Adipocyte (in vitro differentiated cells): Measurements from ENCODE around the gene XXYLT1.

Experiments used
- DNase-seq: peaks from one replicate; pipeline ENCODE4 v3.0.0-alpha.2; 2015; ENCODE audit warnings: low read depth
- H3K27me3 ChIP-seq: replicated peaks from 2 replicates; pipeline ENCODE4 v1.7.0; 2013; ENCODE audit warnings: mild to moderate bottlenecking, low read length, moderate library complexity; ENCODE audit not compliant: control insufficient read depth, insufficient read depth
- H3K36me3 ChIP-seq: 2 replicates; pipeline ENCODE4 v1.7.0; 2013; ENCODE audit warnings: low read length, mild to moderate bottlenecking, moderate library complexity; ENCODE audit not compliant: control insufficient read depth, insufficient read depth, severe bottlenecking
- H3K4me1 ChIP-seq: 2 replicates; pipeline ENCODE4 v1.7.0; 2013; ENCODE audit warnings: mild to moderate bottlenecking, low read length, moderate library complexity; ENCODE audit not compliant: control insufficient read depth, insufficient read depth
- H3K4me3 ChIP-seq: 2 replicates; pipeline ENCODE4 v1.7.0; 2013; ENCODE audit warnings: mild to moderate bottlenecking, low read length, moderate library complexity
- H3K9ac ChIP-seq: 2 replicates; pipeline ENCODE4 v1.7.0; 2013; ENCODE audit warnings: mild to moderate bottlenecking, low read length, moderate library complexity
- H3K9me3 ChIP-seq: 2 replicates; pipeline ENCODE4 v1.7.0; 2013; ENCODE audit warnings: mild to moderate bottlenecking, low read length, moderate library complexity; ENCODE audit not compliant: control insufficient read depth

XXYLT1 gene

GRCh38 chr3:195165790-195166189 lies 105.2 kb downstream of the XXYLT1 start:
- no peak overlapping the region for H3K4me3 ChIP-seq
- no peak for DNase-seq
- H3K9ac ChIP-seq = no peak overlapping the region
- H3K36me3 ChIP-seq = no peaks in the 10 kb centered on the region
- H3K4me1 ChIP-seq = no peaks in the 10 kb centered on the region
- H3K9me3 ChIP-seq = no peaks in the 10 kb centered on the region
- H3K27me3 ChIP-seq = no peaks in the 10 kb centered on the region

GRCh38 chr3:195165265-195165609 lies 105.7 kb downstream of the XXYLT1 start:
- H3K27me3 ChIP-seq = no peaks in the 10 kb centered on the region
- no peak overlapping the region for H3K9ac ChIP-seq

GRCh38 chr3:195164573-195165264 lies 106.2 kb downstream of the XXYLT1 start:
- Histone ChIP-seq H3K9me3 (no peaks in the 10 kb centered on the region), H3K4me1 (peaks cover 11% of the 10 kb centered on the region), H3K9ac (no peak overlapping the region), H3K4me3 (no peak overlapping the region), H3K27me3 (no peaks in the 10 kb centered on the region), H3K36me3 (no peaks in the 10 kb centered on the region)
- no peak for DNase-seq

More at GRCh38 chr3:195165265-195165609, 105.7 kb downstream of the XXYLT1 start:
- no peaks in the 10 kb centered on the region for H3K36me3 ChIP-seq
- no peak overlapping the region for H3K4me3 ChIP-seq
- DNase-seq = no peak
- H3K9me3 ChIP-seq = no peaks in the 10 kb centered on the region
- H3K4me1 ChIP-seq = peaks cover 5% of the 10 kb centered on the region

GRCh38 chr3:195163719-195164572 lies 107.0 kb downstream of the XXYLT1 start:
- Histone ChIP-seq H3K4me1 (peaks cover 16% of the 10 kb centered on the region), H3K36me3 (no peaks in the 10 kb centered on the region)
- no peak for DNase-seq

GRCh38 chr3:195162816-195163215 lies 108.1 kb downstream of the XXYLT1 start:
- H3K9me3 ChIP-seq = no peaks in the 10 kb centered on the region
- no peak for DNase-seq
- no peaks in the 10 kb centered on the region for H3K36me3 ChIP-seq
- peaks cover 16% of the 10 kb centered on the region for H3K4me1 ChIP-seq
- H3K4me3 ChIP-seq = no peak overlapping the region
- H3K27me3 ChIP-seq = no peaks in the 10 kb centered on the region
- H3K9ac ChIP-seq = no peak overlapping the region

More at GRCh38 chr3:195163719-195164572, 107.0 kb downstream of the XXYLT1 start:
- no peaks in the 10 kb centered on the region for H3K9me3 ChIP-seq
- H3K27me3 ChIP-seq = no peaks in the 10 kb centered on the region
- H3K9ac ChIP-seq = no peak overlapping the region
- H3K4me3 ChIP-seq = no peak overlapping the region

GRCh38 chr3:195162033-195162669 lies 108.8 kb downstream of the XXYLT1 start:
- H3K4me3 ChIP-seq = no peak overlapping the region
- no peak for DNase-seq

GRCh38 chr3:195160908-195161434 lies 110.0 kb downstream of the XXYLT1 start:
- H3K9ac ChIP-seq = no peak overlapping the region
- no peaks in the 10 kb centered on the region for H3K27me3 ChIP-seq
- H3K36me3 ChIP-seq = no peaks in the 10 kb centered on the region
- no peak for DNase-seq
- peaks cover 16% of the 10 kb centered on the region for H3K4me1 ChIP-seq
- H3K4me3 ChIP-seq = no peak overlapping the region
- H3K9me3 ChIP-seq = no peaks in the 10 kb centered on the region

More at GRCh38 chr3:195162033-195162669, 108.8 kb downstream of the XXYLT1 start:
- Histone ChIP-seq H3K9me3 (no peaks in the 10 kb centered on the region), H3K36me3 (no peaks in the 10 kb centered on the region), H3K4me1 (peaks cover 16% of the 10 kb centered on the region), H3K27me3 (no peaks in the 10 kb centered on the region), H3K9ac (no peak overlapping the region)

GRCh38 chr3:195160257-195160898 lies 110.6 kb downstream of the XXYLT1 start:
- H3K36me3 ChIP-seq = no peaks in the 10 kb centered on the region
- H3K4me3 ChIP-seq = peak overlapping the region; percentile 7
- no peaks in the 10 kb centered on the region for H3K27me3 ChIP-seq
- H3K9me3 ChIP-seq = no peaks in the 10 kb centered on the region
- peak; percentile 53 for DNase-seq
- peaks cover 16% of the 10 kb centered on the region for H3K4me1 ChIP-seq
- H3K9ac ChIP-seq = peak overlapping the region; percentile 61

GRCh38 chr3:195159814-195160165 lies 111.2 kb downstream of the XXYLT1 start:
- DNase-seq = peak; percentile 13
- Histone ChIP-seq H3K27me3 (no peaks in the 10 kb centered on the region), H3K4me1 (peaks cover 21% of the 10 kb centered on the region), H3K9ac (peak overlapping the region; percentile 61), H3K9me3 (no peaks in the 10 kb centered on the region), H3K36me3 (no peaks in the 10 kb centered on the region), H3K4me3 (peak overlapping the region; percentile 7)

GRCh38 chr3:195159117-195159813 lies 111.7 kb downstream of the XXYLT1 start:
- DNase-seq = no peak
- Histone ChIP-seq H3K4me1 (peaks cover 27% of the 10 kb centered on the region), H3K36me3 (no peaks in the 10 kb centered on the region), H3K9me3 (no peaks in the 10 kb centered on the region), H3K4me3 (no peak overlapping the region), H3K9ac (no peak overlapping the region), H3K27me3 (no peaks in the 10 kb centered on the region)
